PC-3 (cell line): ENCODE measurements around the gene CRHR2. TPM values are rescaled to one million over a fixed set of nuclear protein-coding genes. Genes with fewer than 3 reads are reported as not detected.

Experiments used
- ATAC-seq: fragments of 200-7000 bp; cut with Tn5 transposase; 2 replicates; pipeline ENCODE4 v1.9.1; 2020; ENCODE audit warnings: mild to moderate bottlenecking, moderate library complexity
- BruUV-seq: library from RNA; stranded (reverse); fragments of 400-500 nt; replicated peaks from 2 replicates; lab custom pipeline; 2021; lab: Mats Ljungman, UMichigan
- CTCF ChIA-PET: fragments of 300-600 bp; sonication (Branson Sonifier 250); formaldehyde crosslinking; loops from one replicate; lab custom pipeline; 2022; ENCODE audit warnings: antibody characterized with exemption; lab: Charles Lee
- POLR2A ChIA-PET: fragments of 300-600 bp; sonication (Branson Sonifier 250); formaldehyde crosslinking; loops from one replicate; lab custom pipeline; 2022; ENCODE audit warnings: antibody characterized with exemption; ENCODE audit not compliant: unreplicated experiment; lab: Charles Lee
- DNase-seq: peaks from one replicate; pipeline ENCODE4 v3.0.0-alpha.2; 2015
- H2AFZ ChIP-seq: fragments of 300-600 bp; sonication (generic); 2 replicates; pipeline ENCODE4 v1.6.0; 2016; ENCODE audit warnings: antibody characterized with exemption, low read length
- H3F3A ChIP-seq: fragments of 300-600 bp; sonication (generic); one replicate; pipeline ENCODE4 v1.6.0; 2017; ENCODE audit warnings: antibody characterized with exemption, low read length, control low read depth, mild to moderate bottlenecking; ENCODE audit not compliant: unreplicated experiment
- H3K27ac ChIP-seq: fragments of 300-600 bp; sonication (generic); 2 replicates; pipeline ENCODE4 v1.5.1; 2016; ENCODE audit warnings: mild to moderate bottlenecking, low read length
- H3K27me3 ChIP-seq: fragments of 300-600 bp; sonication (generic); 2 replicates; pipeline ENCODE4 v1.6.1; 2016; ENCODE audit warnings: low read length, mixed read lengths
- H3K36me3 ChIP-seq: fragments of 300-600 bp; sonication (generic); 2 replicates; pipeline ENCODE4 v1.6.1; 2016; ENCODE audit warnings: low read depth, mixed run types, low read length, mixed read lengths
- H3K4me1 ChIP-seq: fragments of 300-600 bp; sonication (generic); 2 replicates; pipeline ENCODE4 v1.5.1; 2016; ENCODE audit warnings: low read length; ENCODE audit not compliant: insufficient read depth
- H3K4me2 ChIP-seq: fragments of 300-600 bp; sonication (generic); 2 replicates; pipeline ENCODE4 v1.6.0; 2016; ENCODE audit warnings: low read length
- H3K4me3 ChIP-seq: fragments of 300-600 bp; sonication (generic); 2 replicates; pipeline ENCODE4 v1.5.1; 2016; ENCODE audit warnings: mild to moderate bottlenecking, low read length, mixed read lengths
- H3K79me2 ChIP-seq: fragments of 300-600 bp; sonication (generic); 2 replicates; pipeline ENCODE4 v1.6.1; 2017; ENCODE audit warnings: low read length, mixed read lengths
- H3K9ac ChIP-seq: fragments of 300-600 bp; sonication (generic); 2 replicates; pipeline ENCODE4 v1.6.0; 2016; ENCODE audit warnings: mild to moderate bottlenecking, low read length
- H3K9me2 ChIP-seq: fragments of 300-600 bp; sonication (generic); replicated peaks from 2 replicates; pipeline ENCODE4 v1.6.1; 2016; ENCODE audit warnings: mixed run types, low read length, mixed read lengths
- H3K9me3 ChIP-seq: fragments of 300-600 bp; sonication (generic); 2 replicates; pipeline ENCODE4 v1.6.1; 2016; ENCODE audit warnings: low read length, mixed read lengths
- H4K20me1 ChIP-seq: fragments of 300-600 bp; sonication (generic); 2 replicates; pipeline ENCODE4 v1.6.1; 2016; ENCODE audit warnings: low read length, mixed read lengths
- CTCF ChIP-seq: fragments of 300-600 bp; sonication (generic); conservative IDR thresholded peaks from 2 replicates; pipeline ENCODE4 v1.5.1; 2017; ENCODE audit warnings: antibody characterized with exemption, low read depth, mild to moderate bottlenecking, low read length
- EZH2 ChIP-seq: fragments of 300-600 bp; sonication (generic); IDR thresholded peaks from one replicate; pipeline ENCODE4 v1.6.1; 2017; ENCODE audit warnings: antibody characterized with exemption, mild to moderate bottlenecking, low read length; ENCODE audit not compliant: unreplicated experiment
- EZH2phosphoT487 ChIP-seq: fragments of 300-600 bp; sonication (generic); IDR thresholded peaks from 2 replicates; pipeline ENCODE4 v1.6.1; 2018; ENCODE audit warnings: mild to moderate bottlenecking, antibody characterized with exemption, low read length, borderline replicate concordance
- intact Hi-C: fragments of 100-400 bp; cut with micrococcal nuclease; formaldehyde crosslinking; loops from 2 replicates; pipeline ENCODE4 v1.9.0; 2023
- total RNA-seq: library from RNA; depleted of rRNA; stranded (reverse); fragments of >200 nt; gene quantifications from 2 replicates; pipeline ENCODE4 v1.2.3, GENCODE V29; 2014

CRHR2 gene
- total RNA-seq, 1 experiment from 2014 or later, result not detected

GRCh38 chr7:30627026-30627425 lies 55.2 kb downstream of the CRHR2 start:
- H3F3A ChIP-seq, result no peaks in the 10 kb centered on the region
- TF ChIP-seq CTCF (no peak), EZH2phosphoT487 (no peak), EZH2 (no peak)
- ATAC-seq (no peak), DNase-seq (no peak)
- no peaks in the 10 kb centered on the region for H3K27me3 ChIP-seq
- no peak overlapping the region for H3K4me3 ChIP-seq
- H3K79me2 ChIP-seq, result no peaks in the 10 kb centered on the region
- H3K4me2 ChIP-seq, result no peak overlapping the region
- H2AFZ ChIP-seq, result no peak overlapping the region
- POLR2A ChIA-PET, result no interaction called here
- H4K20me1 ChIP-seq, result no peaks in the 10 kb centered on the region
- intact Hi-C loops, result no loop called here
- H3K27ac ChIP-seq, result no peak overlapping the region
- H3K36me3 ChIP-seq, result peaks cover 77% of the 10 kb centered on the region
- no TSS peak for BruUV-seq
- H3K9ac ChIP-seq, result no peak overlapping the region
- no peaks in the 10 kb centered on the region for H3K9me3 ChIP-seq
- no peaks in the 10 kb centered on the region for H3K9me2 ChIP-seq
- H3K4me1 ChIP-seq, result no peaks in the 10 kb centered on the region
- CTCF ChIA-PET, result no interaction called here

- H2AFZ ChIP-seq, result no peak overlapping the region
- DNase-seq (no peak), ATAC-seq (no peak)
- H3K27ac ChIP-seq, result no peak overlapping the region
- no peaks in the 10 kb centered on the region for H3F3A ChIP-seq
- H4K20me1 ChIP-seq, result no peaks in the 10 kb centered on the region
- H3K9me2 ChIP-seq, result no peaks in the 10 kb centered on the region
- peaks cover 77% of the 10 kb centered on the region for H3K36me3 ChIP-seq
- TF ChIP-seq EZH2phosphoT487, result no peak
- no peak for TF ChIP-seq EZH2
- TF ChIP-seq CTCF, result no peak; the same call in 1 of the 2 replicates
- H3K9ac ChIP-seq, result no peak overlapping the region
- ChIA-PET POLR2A (interaction anchor here (0.7 kb wide), 1 partner anchor 10 kb away, joined by 5 read pairs; no protein-coding TSS in a partner anchor), CTCF (no interaction called here)
- no peak overlapping the region for H3K4me2 ChIP-seq
- H3K79me2 ChIP-seq, result no peaks in the 10 kb centered on the region
- no peaks in the 10 kb centered on the region for H3K4me1 ChIP-seq
- H3K4me3 ChIP-seq, result no peak overlapping the region
- H3K9me3 ChIP-seq, result no peaks in the 10 kb centered on the region
- intact Hi-C loops, result no loop called here
- no TSS peak for BruUV-seq
- H3K27me3 ChIP-seq, result no peaks in the 10 kb centered on the region
Observed at GRCh38 chr7:30625283-30625682, 57.0 kb downstream of the CRHR2 start.

GRCh38 chr7:30618961-30619360 lies 63.3 kb downstream of the CRHR2 start:
- ChIA-PET POLR2A (no interaction called here), CTCF (interaction anchor here (1.1 kb wide), 1 partner anchor 108 kb away, joined by 3 read pairs; no protein-coding TSS in a partner anchor)
- Histone ChIP-seq H3K27me3 (no peaks in the 10 kb centered on the region), H3K4me2 (no peak overlapping the region), H3F3A (no peaks in the 10 kb centered on the region), H3K4me3 (no peak overlapping the region), H3K4me1 (no peaks in the 10 kb centered on the region), H3K9ac (no peak overlapping the region), H3K27ac (no peak overlapping the region), H3K79me2 (no peaks in the 10 kb centered on the region), H3K9me3 (no peaks in the 10 kb centered on the region), H2AFZ (no peak overlapping the region), H3K36me3 (peaks cover 67% of the 10 kb centered on the region), H4K20me1 (no peaks in the 10 kb centered on the region), H3K9me2 (no peaks in the 10 kb centered on the region)
- intact Hi-C loops, result no loop called here
- no peak for TF ChIP-seq EZH2phosphoT487
- TF ChIP-seq EZH2, result no peak
- no peak for TF ChIP-seq CTCF
- ATAC-seq (no peak), DNase-seq (no peak)
- no TSS peak for BruUV-seq
